ENCODE results near the gene NOP14.
"Not testable (repeated sequence)": the region's sequence is repeated elsewhere in the genome, so short reads cannot be mapped to it uniquely, and the experiment has no call there.

NOP14 gene

GRCh38 chr4:2963175-2963965 lies at the start of gene NOP14, which contains the start of gene GRK4:
Gene NOP14, minus strand, starts transcription at chr4:2963406. Its CDS starts 87 bp downstream, at chr4:2963319.
Gene GRK4, plus strand, starts transcription at chr4:2963571. Its CDS starts 500 bp downstream, at chr4:2964071.
- peak; percentile 95 for DNase-seq (ENCODE audit: low spot score)

DNA sequence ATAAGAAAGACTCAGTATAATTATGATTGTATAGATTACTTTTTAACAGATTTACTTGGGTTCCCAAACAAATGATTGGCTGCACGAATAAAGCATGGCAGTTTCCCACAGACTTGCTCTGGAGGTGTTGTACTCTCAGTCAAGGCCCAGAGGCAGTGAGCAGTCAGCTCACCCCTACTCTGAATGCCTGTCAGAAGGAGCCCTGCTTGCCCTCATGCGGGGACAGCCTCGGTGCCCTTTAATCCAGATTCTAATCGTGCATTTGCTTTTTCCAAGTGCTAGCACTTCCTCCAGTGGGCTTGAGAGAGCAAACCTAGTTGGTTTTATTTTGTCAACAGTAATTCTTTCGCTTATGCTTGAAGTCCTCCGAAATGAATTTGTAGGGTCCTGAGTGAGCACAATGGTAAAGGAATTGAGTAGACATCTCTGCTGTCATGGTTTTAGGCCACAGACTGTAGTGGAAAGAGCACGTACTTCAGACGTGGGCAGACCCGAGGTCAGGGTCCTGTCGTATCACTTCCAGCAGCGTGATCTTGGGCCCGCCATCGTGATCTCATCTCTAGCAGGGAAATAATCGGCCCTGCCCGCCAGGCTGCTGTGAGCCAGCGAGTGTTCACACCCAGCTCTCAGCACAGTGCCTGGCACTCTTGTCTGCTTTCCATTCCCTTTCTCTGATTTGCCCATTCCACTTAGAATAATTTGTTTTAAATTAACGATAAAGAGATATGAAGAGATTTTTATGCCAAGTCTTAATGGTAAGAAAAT lies 48.4 kb upstream of the NOP14 start:
- DNase-seq (ENCODE audit: low spot score), result no peak

- DNase-seq (ENCODE audit: low spot score), result no peak
These were observed 47.8 kb upstream of the NOP14 start for GRCh38 chr4:3010998-3011397.

GRCh38 chr4:3010577-3010976 lies 47.4 kb upstream of the NOP14 start:
- no peak for DNase-seq (ENCODE audit: low spot score)

- DNase-seq (ENCODE audit: low spot score), result peak; percentile 20
These were observed 46.2 kb upstream of the NOP14 start for GRCh38 chr4:3009422-3009821.

- DNase-seq (ENCODE audit: low spot score), result no peak
These were observed 44.5 kb upstream of the NOP14 start for GRCh38 chr4:3007724-3008123.

DNA sequence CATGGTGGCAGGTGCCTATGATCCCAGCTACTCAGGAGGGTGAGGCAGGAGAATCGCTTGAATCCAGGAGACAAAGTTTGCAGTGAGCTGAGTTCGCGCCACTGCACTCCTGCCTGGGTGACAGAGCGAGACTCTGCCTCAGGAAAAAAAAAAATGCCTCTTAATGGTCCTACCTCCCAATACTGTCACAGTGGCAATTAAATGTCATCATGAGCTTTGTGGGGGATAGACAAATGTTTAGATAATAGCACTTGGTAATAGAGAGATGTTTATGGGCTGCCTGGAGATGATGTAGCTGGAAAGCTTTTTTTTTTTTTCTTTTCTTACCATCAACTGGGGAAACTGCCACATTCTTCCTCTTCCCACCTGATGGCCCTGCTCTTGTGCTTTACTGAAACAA lies 33.2 kb upstream of the NOP14 start:
- no peak for DNase-seq (ENCODE audit: low spot score)

GRCh38 chr4:2995546-2996265 lies 32.5 kb upstream of the NOP14 start:
- no peak for DNase-seq (ENCODE audit: low spot score)

- no peak for DNase-seq (ENCODE audit: low spot score)
These were observed 31.7 kb upstream of the NOP14 start for GRCh38 chr4:2994917-2995316.

DNA sequence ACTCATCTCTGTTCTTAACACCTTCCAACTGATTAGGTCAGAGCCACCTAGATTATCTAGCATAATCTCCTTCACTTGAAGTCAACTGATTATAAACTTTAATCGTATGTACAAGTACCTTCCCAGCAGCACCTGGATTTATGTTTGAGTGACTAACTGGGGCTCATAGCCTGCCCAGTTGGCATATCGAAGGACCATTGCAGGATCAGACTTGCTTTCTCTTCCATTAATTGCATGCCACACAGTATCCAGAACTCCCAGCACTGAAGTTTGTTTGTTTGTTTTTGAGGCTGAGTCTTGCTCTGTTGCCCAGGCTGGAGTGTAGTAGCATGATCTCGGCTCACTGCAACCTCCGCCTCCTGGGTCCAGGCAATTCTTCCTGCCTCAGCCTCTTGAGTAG lies 28.0 kb upstream of the NOP14 start:
- DNase-seq (ENCODE audit: low spot score), result no peak

GRCh38 chr4:2983715-2984114 lies 20.5 kb upstream of the NOP14 start:
- not testable (repeated sequence) for DNase-seq (ENCODE audit: low spot score)

DNA sequence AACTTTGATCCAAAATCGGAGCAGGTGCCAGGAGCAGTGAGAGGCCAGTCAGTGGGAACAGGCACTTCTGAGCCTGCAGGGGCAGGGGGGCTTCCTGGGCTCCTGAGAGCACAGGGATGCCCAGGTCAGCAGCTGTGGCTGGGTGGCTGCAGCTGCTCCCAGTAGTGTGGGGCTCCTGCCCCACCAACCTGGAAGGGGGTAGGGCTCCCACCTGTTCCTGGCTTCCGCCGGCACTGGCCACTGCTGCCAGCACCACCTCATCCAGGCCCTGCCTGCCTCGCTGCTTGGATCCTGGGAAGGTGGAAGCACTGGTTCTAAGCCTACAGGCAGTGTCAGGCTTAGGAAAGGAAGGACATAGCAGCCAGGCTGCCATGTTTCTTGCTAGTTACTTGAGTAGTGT lies 18.8 kb upstream of the NOP14 start:
- DNase-seq (ENCODE audit: low spot score), result no peak

DNA sequence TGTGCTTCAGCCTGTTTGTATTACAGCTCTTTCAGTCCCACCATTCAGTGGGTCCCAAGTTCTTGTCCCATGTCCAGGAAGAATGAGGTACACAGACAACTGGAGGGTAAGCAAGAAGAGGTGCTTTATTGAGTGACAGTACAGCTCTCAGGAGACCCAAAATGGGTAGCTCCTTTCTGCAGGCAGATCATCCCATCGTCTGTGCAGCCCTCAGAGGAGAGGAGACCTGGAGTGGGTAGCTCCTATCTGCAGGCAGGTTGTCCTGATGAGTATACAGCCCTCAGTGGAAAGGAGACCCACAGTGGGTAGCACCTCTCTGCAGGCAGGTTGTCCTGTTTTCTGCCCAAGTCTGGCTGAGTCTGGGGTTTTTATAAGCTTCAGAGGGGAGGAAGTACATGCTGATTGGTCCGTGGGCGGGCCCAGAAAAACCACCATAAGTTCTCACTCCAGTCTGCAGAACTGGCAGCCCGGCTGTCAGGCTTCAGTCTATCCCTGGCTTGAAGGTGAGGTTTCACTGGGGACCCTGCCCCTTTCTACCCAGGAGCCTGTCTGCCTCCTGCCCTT lies 18.1 kb upstream of the NOP14 start:
- DNase-seq (ENCODE audit: low spot score), result no peak

DNA sequence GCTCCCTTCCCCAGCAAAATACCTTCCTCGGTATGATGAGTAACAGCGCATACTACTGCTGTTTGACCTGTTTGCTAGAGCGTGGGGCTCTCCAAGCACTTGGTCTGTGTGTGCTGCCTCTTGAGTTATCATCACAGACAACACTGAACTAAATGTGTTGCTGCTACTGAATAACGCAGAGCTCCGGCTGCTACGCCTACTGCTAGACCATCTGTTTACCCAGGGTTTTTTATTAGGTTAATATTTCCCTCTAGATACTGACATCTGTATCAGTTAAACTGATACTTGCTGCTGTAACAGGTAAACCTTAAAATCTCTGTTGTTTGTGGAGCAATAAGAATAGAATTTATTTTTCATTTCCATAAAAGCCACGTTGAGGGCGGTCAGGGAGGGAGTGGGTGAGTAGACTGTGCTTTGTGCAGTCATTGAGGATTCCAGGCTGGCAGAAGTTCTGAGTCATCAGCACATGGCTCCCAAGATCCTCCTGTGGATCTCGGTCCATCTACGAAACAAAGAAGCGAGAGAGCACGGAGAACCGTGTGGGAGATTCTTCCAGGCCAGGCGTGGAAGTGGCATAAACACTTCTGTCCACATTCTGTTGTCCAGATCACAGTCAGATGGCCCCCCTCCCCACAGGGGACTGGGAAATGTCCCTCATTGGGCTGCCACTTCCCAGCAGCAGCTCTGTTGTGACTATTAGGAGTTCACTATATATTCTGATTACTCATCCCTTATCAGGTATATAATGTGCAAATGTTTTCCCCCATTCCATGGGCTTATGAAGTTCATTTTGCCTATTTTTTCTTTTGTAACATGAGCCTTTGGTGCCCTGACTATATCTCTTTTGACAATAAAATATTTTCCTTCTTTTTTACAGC lies 14.2 kb upstream of the NOP14 start:
- DNase-seq (ENCODE audit: low spot score), result no peak

GRCh38 chr4:2971275-2971674 lies 8.1 kb upstream of the NOP14 start:
- no peak for DNase-seq (ENCODE audit: low spot score)

- no peak for DNase-seq (ENCODE audit: low spot score)
These were observed 5.2 kb upstream of the NOP14 start for GRCh38 chr4:2968381-2968780.

GRCh38 chr4:2965262-2965661 lies 2.1 kb upstream of the NOP14 start:
- no peak for DNase-seq (ENCODE audit: low spot score)

DNA sequence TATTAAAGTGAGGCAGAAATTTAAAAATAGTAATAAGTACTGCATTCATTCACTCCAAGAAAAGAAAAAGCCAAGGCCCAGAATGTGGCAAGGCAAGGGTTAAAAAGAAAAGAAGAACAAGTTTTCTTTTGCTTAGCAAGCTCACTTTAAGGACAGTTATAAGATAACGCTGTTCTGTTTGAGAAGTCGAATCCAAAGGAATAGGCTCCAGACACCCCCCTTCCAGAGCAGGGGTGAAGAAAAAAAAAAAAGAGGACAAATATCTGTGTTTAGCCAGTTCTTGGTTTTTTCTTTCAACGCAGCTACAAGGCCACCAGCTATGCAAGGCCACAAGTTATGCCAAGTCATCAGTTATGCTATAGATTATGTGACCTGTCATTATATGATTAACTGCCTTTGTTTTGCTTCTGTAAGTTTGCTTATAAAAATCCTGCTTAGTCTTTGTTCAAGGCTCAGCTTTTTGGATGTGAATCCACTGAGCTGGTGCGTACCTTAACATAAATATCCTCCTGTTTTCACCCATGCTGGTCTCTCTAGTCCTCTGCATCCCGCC lies 1.6 kb upstream of the NOP14 start:
- DNase-seq (ENCODE audit: low spot score), result no peak

- peak; percentile 20 for DNase-seq (ENCODE audit: low spot score)
These were observed 813 bp upstream of the NOP14 start for GRCh38 chr4:2963966-2964471.

DNA sequence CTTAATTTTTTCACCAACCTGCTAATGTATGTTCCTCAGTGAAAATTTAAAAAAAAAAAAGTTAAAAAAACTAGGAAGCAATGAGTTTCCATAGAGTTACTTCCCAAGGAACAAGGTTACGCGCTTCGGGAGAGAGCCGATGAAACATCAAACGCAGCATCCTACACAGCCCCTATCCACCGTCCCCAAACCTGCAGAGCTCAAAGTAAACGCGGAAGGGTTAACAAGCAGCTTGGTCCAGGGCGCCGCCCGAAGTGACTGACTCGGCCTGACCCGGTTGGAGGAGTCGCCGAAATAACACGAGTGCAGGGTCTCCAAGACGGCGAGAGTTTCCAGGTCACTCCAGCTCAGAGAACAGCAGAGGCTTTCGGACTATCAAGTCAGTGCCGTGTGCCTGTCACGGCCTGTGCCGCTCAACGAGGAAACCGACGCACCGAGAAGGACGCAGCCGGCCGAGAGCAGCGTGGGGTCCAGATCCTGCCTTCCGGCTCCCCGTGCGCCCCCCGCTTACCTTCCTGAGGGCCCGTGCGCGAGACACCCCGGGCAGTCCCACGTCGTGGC lies 512 bp downstream of the NOP14 start:
- peak; percentile 57 for DNase-seq (ENCODE audit: low spot score)
